Smooth muscle cell (in vitro differentiated cells): ENCODE results near the gene PKHD1. TPM values are rescaled to one million over a fixed set of nuclear protein-coding genes. Genes with fewer than 3 reads are reported as not detected.
"Not testable (repeated sequence)": the region's sequence is repeated elsewhere in the genome, so short reads cannot be mapped to it uniquely, and the experiment has no call there.

Experiments
- DNase-seq: peaks from one replicate; lab custom pipeline; 2025; ENCODE audit not compliant: unreplicated experiment; lab: John Stamatoyannopoulos, UW
- H2AFZ ChIP-seq: fragments of 200-600 bp; sonication (generic); 2 replicates; pipeline ENCODE4 v1.6.0; 2016; ENCODE audit warnings: antibody characterized with exemption, low read depth, mild to moderate bottlenecking
- H3F3A ChIP-seq: fragments of 200-600 bp; sonication (generic); 2 replicates; pipeline ENCODE4 v1.6.0; 2017; ENCODE audit warnings: antibody characterized with exemption, low read depth
- H3K27ac ChIP-seq: fragments of 200-600 bp; sonication (generic); 2 replicates; pipeline ENCODE4 v1.5.1; 2016; ENCODE audit warnings: low read depth, mild to moderate bottlenecking
- H3K27me3 ChIP-seq: fragments of 200-600 bp; sonication (generic); 2 replicates; pipeline ENCODE4 v1.6.1; 2016; ENCODE audit warnings: low read depth, mild to moderate bottlenecking
- H3K36me3 ChIP-seq: fragments of 200-600 bp; sonication (generic); 2 replicates; pipeline ENCODE4 v1.5.1; 2016; ENCODE audit warnings: low read depth
- H3K4me1 ChIP-seq: fragments of 200-600 bp; sonication (generic); 2 replicates; pipeline ENCODE4 v1.5.1; 2016; ENCODE audit warnings: low read depth
- H3K4me2 ChIP-seq: fragments of 200-600 bp; sonication (generic); 2 replicates; pipeline ENCODE4 v1.6.0; 2016; ENCODE audit warnings: mild to moderate bottlenecking
- H3K4me3 ChIP-seq: fragments of 200-600 bp; sonication (generic); 2 replicates; pipeline ENCODE4 v1.5.1; 2016; ENCODE audit warnings: mild to moderate bottlenecking
- H3K79me2 ChIP-seq: fragments of 200-600 bp; sonication (generic); 2 replicates; pipeline ENCODE4 v1.6.0; 2016; ENCODE audit warnings: low read depth, mild to moderate bottlenecking
- H3K9ac ChIP-seq: fragments of 200-600 bp; sonication (generic); 2 replicates; pipeline ENCODE4 v1.6.0; 2016; ENCODE audit warnings: low read depth
- H3K9me3 ChIP-seq: fragments of 200-600 bp; sonication (generic); replicated peaks from 2 replicates; pipeline ENCODE4 v1.5.1; 2016; ENCODE audit warnings: low read depth
- H4K20me1 ChIP-seq: fragments of 200-600 bp; sonication (generic); 2 replicates; pipeline ENCODE4 v1.6.0; 2016; ENCODE audit warnings: low read depth
- WGBS: methylation state at CpG from one replicate; pipeline ENCODE4 v1.1.7; 2016; ENCODE audit warnings: low lambda C conversion rate; 5-methylcytosine and 5-hydroxymethylcytosine counted together
- polyA plus RNA-seq: library from polyadenylated mRNA; unstranded; fragments of >200 nt; fragmentation: Nextera tagmentation; extraction: Ambion mirVana; gene quantifications from 2 replicates; pipeline ENCODE4 v1.2.1, GENCODE V29; 2016
- total RNA-seq: library from RNA; depleted of rRNA; stranded (reverse); fragments of >200 nt; gene quantifications from 2 replicates; pipeline ENCODE4 v1.2.3, GENCODE V29; 2014
- TF ChIP-seq, protein P1 (sequence below): fragments of 200-600 bp; sonication (generic); IDR thresholded peaks from 2 replicates; pipeline ENCODE4 v1.5.1; 2017; ENCODE audit warnings: borderline replicate concordance, mild to moderate bottlenecking, antibody characterized with exemption; ENCODE audit not compliant: insufficient read depth, poor library complexity, severe bottlenecking

The PKHD1 gene
- total and polyA plus RNA-seq, 2 experiments from 2014 or later: not detected

GRCh38 chr6:51918347-51918746 is 169.1 kb downstream of the PKHD1 start:
- H3K27ac ChIP-seq, H3K4me1 ChIP-seq, H4K20me1 ChIP-seq, H3K79me2 ChIP-seq, H3F3A ChIP-seq, H3K27me3 ChIP-seq, H3K4me3 ChIP-seq, H3K9ac ChIP-seq, H3K9me3 ChIP-seq, H3K36me3 ChIP-seq, DNase-seq, H3K4me2 ChIP-seq, H2AFZ ChIP-seq: not testable (repeated sequence)
- WGBS: 93% methylated on average over 2 of the region's 2 CpGs

DNA sequence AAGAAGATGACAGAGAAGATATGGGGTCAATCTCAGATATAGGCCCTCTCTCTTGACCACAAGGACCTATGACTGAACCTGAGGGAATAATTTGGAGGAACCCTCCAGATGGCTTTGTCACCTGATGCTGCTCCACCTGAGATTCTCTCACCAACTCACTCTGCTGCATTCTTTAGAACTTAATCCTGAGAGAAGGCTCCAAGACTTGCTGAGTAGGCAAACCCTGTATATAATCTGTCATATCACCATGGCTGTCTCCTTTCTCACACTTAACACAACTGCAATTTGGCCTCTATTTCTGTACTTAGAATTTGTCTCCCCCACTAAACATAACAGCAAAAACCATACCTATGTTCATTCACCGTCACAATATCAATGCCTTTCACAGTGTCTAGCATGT is 172.3 kb downstream of the PKHD1 start:
- Histone ChIP-seq H3K4me1 (no peaks in the 10 kb centered on the region), H3K4me3 (no peak overlapping the region), H3F3A (no peaks in the 10 kb centered on the region), H3K36me3 (no peaks in the 10 kb centered on the region), H3K9me3 (no peaks in the 10 kb centered on the region), H3K27ac (no peak overlapping the region), H3K9ac (no peak overlapping the region), H3K4me2 (no peak overlapping the region), H2AFZ (no peak overlapping the region), H3K27me3 (no peaks in the 10 kb centered on the region), H4K20me1 (no peaks in the 10 kb centered on the region), H3K79me2 (no peaks in the 10 kb centered on the region)
- 91% methylated on average over 1 of the region's 1 CpG for WGBS
- DNase-seq: no peak
- TF ChIP-seq, protein P1, sequence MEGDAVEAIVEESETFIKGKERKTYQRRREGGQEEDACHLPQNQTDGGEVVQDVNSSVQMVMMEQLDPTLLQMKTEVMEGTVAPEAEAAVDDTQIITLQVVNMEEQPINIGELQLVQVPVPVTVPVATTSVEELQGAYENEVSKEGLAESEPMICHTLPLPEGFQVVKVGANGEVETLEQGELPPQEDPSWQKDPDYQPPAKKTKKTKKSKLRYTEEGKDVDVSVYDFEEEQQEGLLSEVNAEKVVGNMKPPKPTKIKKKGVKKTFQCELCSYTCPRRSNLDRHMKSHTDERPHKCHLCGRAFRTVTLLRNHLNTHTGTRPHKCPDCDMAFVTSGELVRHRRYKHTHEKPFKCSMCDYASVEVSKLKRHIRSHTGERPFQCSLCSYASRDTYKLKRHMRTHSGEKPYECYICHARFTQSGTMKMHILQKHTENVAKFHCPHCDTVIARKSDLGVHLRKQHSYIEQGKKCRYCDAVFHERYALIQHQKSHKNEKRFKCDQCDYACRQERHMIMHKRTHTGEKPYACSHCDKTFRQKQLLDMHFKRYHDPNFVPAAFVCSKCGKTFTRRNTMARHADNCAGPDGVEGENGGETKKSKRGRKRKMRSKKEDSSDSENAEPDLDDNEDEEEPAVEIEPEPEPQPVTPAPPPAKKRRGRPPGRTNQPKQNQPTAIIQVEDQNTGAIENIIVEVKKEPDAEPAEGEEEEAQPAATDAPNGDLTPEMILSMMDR: no peak

GRCh38 chr6:51913265-51913664 is 174.1 kb downstream of the PKHD1 start:
- TF ChIP-seq, protein P1: no peak
- H3K79me2 ChIP-seq: no peaks in the 10 kb centered on the region
- no peak overlapping the region for H3K4me2 ChIP-seq
- no peaks in the 10 kb centered on the region for H3K9me3 ChIP-seq
- H4K20me1 ChIP-seq: no peaks in the 10 kb centered on the region
- H3K4me1 ChIP-seq: peaks cover 2% of the 10 kb centered on the region
- no peaks in the 10 kb centered on the region for H3K27me3 ChIP-seq
- no peaks in the 10 kb centered on the region for H3F3A ChIP-seq
- no peak overlapping the region for H2AFZ ChIP-seq
- no peak for DNase-seq
- H3K27ac ChIP-seq: no peak overlapping the region
- 64% methylated on average over 2 of the region's 2 CpGs for WGBS
- no peak overlapping the region for H3K4me3 ChIP-seq
- H3K9ac ChIP-seq: no peak overlapping the region
- H3K36me3 ChIP-seq: no peaks in the 10 kb centered on the region

GRCh38 chr6:51910851-51911250 is 176.6 kb downstream of the PKHD1 start:
- TF ChIP-seq, protein P1: no peak
- DNase-seq: no peak
- WGBS: 82% methylated on average over 2 of the region's 2 CpGs
- H3K9ac ChIP-seq: no peak overlapping the region
- no peaks in the 10 kb centered on the region for H3K79me2 ChIP-seq
- no peak overlapping the region for H2AFZ ChIP-seq
- H3F3A ChIP-seq: no peaks in the 10 kb centered on the region
- no peaks in the 10 kb centered on the region for H4K20me1 ChIP-seq
- no peak overlapping the region for H3K4me2 ChIP-seq
- peaks cover 5% of the 10 kb centered on the region for H3K4me1 ChIP-seq
- H3K27ac ChIP-seq: no peak overlapping the region
- H3K9me3 ChIP-seq: no peaks in the 10 kb centered on the region
- no peaks in the 10 kb centered on the region for H3K36me3 ChIP-seq
- no peaks in the 10 kb centered on the region for H3K27me3 ChIP-seq
- no peak overlapping the region for H3K4me3 ChIP-seq
